Measurements from ENCODE around the gene SIGLEC6. TPM values are rescaled to one million over a fixed set of nuclear protein-coding genes. Genes with fewer than 3 reads are reported as not detected.

Gene SIGLEC6
- total RNA-seq, 1 experiment from 2014 or later = not detected

GRCh38 chr19:51570962-51571575 lies 39.6 kb upstream of the SIGLEC6 start, which contains the start of gene ZNF175:
Gene ZNF175 (plus strand): TSS chr19:51571283. CDS start chr19:51573330, 2,047 bp downstream.
- CTCF ChIA-PET = interaction anchor here (0.6 to 0.7 kb wide), 2 partner anchors 118 to 279 kb away, joined by 8 to 11 read pairs; no protein-coding TSS in a partner anchor
- BruUV-seq (replicated peaks) = no TSS peak
- Histone ChIP-seq H3K9me3 (ENCODE audit: control insufficient read depth, insufficient read depth, low read depth, low read length) (no peaks in the 10 kb centered on the region), H3K36me3 (ENCODE audit: control insufficient read depth, insufficient read depth, low read length) (peaks cover 3% of the 10 kb centered on the region), H3K27me3 (ENCODE audit: control insufficient read depth, insufficient read depth, low read length) (peaks cover 7% of the 10 kb centered on the region), H3K4me3 (ENCODE audit: low read depth in 2 of 2, low read length in 2 of 2) (peak within 1 kb of the TSS; percentile 71 to 86), H3K27ac (ENCODE audit: low read length) (peak within 1 kb of the TSS; percentile 81), H3K4me1 (ENCODE audit: control insufficient read depth, insufficient read depth, low read length) (no peaks in the 10 kb centered on the region)
- peak; percentile 91 for DNase-seq (ENCODE audit: low read depth, low spot score)
- intact Hi-C loops (cut with micrococcal nuclease; ENCODE audit: unreplicated experiment) = no loop called here
- peak; percentile 99 for ATAC-seq
- POLR2A ChIA-PET = interaction anchor here (0.7 kb wide), 1 partner anchor 75 kb away, joined by 15 read pairs; no protein-coding TSS in a partner anchor
- in situ Hi-C loops (cut with HindIII; ENCODE audit: low pct_unique_long_range_greater_than_20kb, low sequenced_read_pairs) = no loop called here
- TF ChIP-seq SIN3A (IDR thresholded peaks at IDR 0.05; ENCODE audit: borderline replicate concordance, insufficient read depth, low read depth, low read length) (no peak), REST (IDR thresholded peaks at IDR 0.05; ENCODE audit: insufficient read depth in 1 of 2, low read depth in 2 of 2, low read length in 1 of 2) (no peak), TCF7L2 (IDR thresholded peaks at IDR 0.05; ENCODE audit: low read depth, low read length) (peak; percentile 73), CTCF (IDR thresholded peaks at IDR 0.05) (no peak), POLR2AphosphoS5 (IDR thresholded peaks at IDR 0.05; ENCODE audit: low read depth, low read length) (peak; percentile 68)

GRCh38 chr19:51568456-51568855 lies 37.0 kb upstream of the SIGLEC6 start:
- BruUV-seq (replicated peaks) = no TSS peak

More at GRCh38 chr19:51568456-51568855, 37.0 kb upstream of the SIGLEC6 start:
- Histone ChIP-seq H3K4me1 (ENCODE audit: control insufficient read depth, insufficient read depth, low read length) (no peaks in the 10 kb centered on the region), H3K9me3 (ENCODE audit: control insufficient read depth, insufficient read depth, low read depth, low read length) (no peaks in the 10 kb centered on the region), H3K4me3 (ENCODE audit: low read depth in 2 of 2, low read length in 2 of 2) (no peak overlapping the region), H3K27ac (ENCODE audit: low read length) (no peak overlapping the region), H3K36me3 (ENCODE audit: control insufficient read depth, insufficient read depth, low read length) (peaks cover 3% of the 10 kb centered on the region; the same call in 1 of the 2 replicates), H3K27me3 (ENCODE audit: control insufficient read depth, insufficient read depth, low read length) (peaks cover 9% of the 10 kb centered on the region)
- in situ Hi-C loops (cut with HindIII; ENCODE audit: low pct_unique_long_range_greater_than_20kb, low sequenced_read_pairs) = no loop called here
- POLR2A ChIA-PET = no interaction called here
- CTCF ChIA-PET = no interaction called here
- TF ChIP-seq TCF7L2 (IDR thresholded peaks at IDR 0.05; ENCODE audit: low read depth, low read length) (no peak), CTCF (IDR thresholded peaks at IDR 0.05) (no peak), SIN3A (IDR thresholded peaks at IDR 0.05; ENCODE audit: borderline replicate concordance, insufficient read depth, low read depth, low read length) (no peak), POLR2AphosphoS5 (IDR thresholded peaks at IDR 0.05; ENCODE audit: low read depth, low read length) (no peak), REST (IDR thresholded peaks at IDR 0.05; ENCODE audit: insufficient read depth in 1 of 2, low read depth in 2 of 2, low read length in 1 of 2) (no peak)
- ATAC-seq (no peak), DNase-seq (ENCODE audit: low read depth, low spot score) (no peak)
- intact Hi-C loops (cut with micrococcal nuclease; ENCODE audit: unreplicated experiment) = no loop called here

Measured in Panc1 (cell line).